ENCODE results near the gene SAPCD1.

The SAPCD1 gene

DNA sequence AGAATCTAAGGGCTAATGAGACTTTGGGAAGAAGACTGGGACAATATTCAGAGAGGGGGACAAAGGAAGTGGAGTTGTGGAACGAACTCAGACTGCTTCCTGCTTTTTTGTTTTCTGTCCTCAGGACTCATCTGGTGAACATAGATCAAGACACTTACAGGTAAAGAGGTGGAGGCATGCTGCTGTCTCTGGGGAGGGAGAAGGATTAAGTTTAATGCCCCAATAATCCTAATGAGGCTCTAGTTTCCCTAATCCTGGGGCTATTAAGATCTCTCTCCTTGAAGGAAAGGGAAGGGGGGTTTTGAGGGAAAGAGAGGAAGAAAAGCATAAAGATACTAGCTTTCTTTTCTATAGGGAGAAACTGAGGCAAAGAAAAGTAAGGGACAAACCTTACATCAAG is 18.0 kb upstream of the SAPCD1 start:
- DNase-seq (ENCODE audit: insufficient read length, low spot score), result no peak
- no peak for FAIRE-seq

GRCh38 chr6:31749301-31750036 is 13.0 kb upstream of the SAPCD1 start:
- DNase-seq (ENCODE audit: insufficient read length, low spot score) (no peak), FAIRE-seq (no peak)

DNA sequence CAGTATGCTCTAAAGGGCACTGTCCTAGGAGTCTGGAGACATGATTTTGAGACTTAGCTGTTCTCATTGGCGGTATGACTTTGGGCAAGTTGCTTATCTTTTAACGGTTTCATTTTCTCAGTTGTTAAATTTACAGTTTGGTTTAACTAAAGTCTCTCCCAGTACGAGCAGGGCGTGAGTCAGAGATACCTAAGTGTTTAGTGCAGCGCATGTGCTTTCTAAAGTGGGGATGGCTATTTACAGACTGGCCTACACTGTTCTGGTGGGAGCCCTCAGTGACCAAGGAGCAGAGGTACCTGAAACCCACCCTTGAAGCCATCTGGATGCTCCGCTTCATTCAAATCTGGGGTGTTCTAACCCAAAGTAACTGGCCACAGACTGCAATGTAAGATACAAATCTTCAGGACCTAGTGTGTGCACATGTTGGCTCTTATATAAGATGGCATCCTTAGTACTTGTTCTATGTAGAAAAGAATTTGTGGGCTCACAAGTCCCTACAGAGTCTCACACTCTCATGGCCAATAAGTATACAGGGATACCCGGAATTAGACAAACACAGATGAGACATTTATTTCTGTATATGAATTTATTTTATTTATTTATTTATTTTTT is 11.9 kb upstream of the SAPCD1 start:
- DNase-seq (ENCODE audit: insufficient read length, low spot score), result no peak
- no peak for FAIRE-seq

DNA sequence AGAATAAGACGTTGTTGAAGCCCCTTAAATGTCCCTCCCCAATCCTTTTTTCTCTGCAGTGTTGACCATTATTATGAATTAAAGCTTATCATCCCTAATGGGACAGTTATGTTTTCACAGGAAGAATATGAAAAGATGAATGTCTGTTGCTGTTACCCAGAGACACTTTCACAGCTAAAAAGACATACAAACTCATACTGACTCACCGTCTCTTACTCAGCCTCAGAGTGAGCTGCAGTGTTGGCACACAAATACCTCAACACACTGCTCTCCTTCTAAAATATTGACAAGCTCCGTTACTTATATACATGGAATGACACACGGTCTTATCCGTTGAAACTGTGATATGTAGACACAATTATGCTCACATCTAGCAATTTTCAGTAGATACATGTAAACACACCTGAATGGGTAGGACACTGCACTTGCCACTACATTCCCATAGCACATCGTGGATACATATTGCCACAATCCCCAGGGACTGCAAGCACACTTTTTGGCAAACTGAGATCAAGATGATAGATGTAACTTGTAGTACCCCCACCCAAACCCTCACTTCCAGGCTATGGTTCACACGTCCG is 9.6 kb upstream of the SAPCD1 start:
- DNase-seq (ENCODE audit: insufficient read length, low spot score), result no peak

DNA sequence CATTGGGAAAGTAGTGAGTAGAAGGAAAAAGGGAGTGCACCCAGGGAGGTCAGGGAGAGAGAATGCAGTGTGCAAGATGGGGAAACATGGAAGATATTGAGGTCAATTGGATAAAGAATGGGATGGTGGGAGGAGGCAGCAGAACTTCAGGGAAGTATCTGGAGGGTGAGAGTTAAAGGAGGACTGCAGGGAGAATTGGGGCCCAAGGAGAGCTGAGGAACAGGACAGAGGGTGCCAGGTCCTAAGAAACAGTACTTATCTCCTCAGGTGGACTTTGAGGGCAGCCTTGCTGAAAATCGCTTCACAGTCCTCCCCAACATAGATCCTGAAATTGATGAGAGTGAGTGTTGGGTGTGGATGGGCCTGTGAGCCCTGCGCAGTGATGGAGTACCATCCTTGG is 4.2 kb upstream of the SAPCD1 start:
- DNase-seq (ENCODE audit: insufficient read length, low spot score) (no peak), FAIRE-seq (no peak)

More for the DNA sequence above, 9.6 kb upstream of the SAPCD1 start:
- no peak for FAIRE-seq

DNA sequence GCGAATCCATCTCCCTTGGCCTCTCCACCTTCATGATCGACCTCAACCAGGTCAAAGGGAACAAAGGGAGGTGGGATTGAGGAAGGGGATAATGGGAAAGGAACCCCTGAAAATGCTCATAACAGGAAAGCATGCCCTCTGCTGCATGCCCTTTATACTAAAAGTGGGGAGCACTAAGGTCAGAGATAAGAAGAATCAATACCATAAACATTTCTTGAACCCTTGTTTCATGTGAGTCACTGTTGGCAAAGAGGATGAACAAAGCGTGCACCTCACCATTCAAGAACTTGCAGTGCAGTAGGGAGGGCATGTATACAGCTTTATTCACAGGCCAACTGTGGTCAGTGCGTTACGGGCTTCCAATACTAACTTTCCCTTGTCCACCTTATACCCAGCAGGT is 1.7 kb upstream of the SAPCD1 start:
- DNase-seq (ENCODE audit: insufficient read length, low spot score) (no peak), FAIRE-seq (no peak)

GRCh38 chr6:31761343-31761742 is 1.1 kb upstream of the SAPCD1 start:
- FAIRE-seq, result no peak
- DNase-seq (ENCODE audit: insufficient read length, low spot score), result no peak

- DNase-seq (ENCODE audit: insufficient read length, low spot score) (no peak), FAIRE-seq (no peak)
These were observed 592 bp downstream of the SAPCD1 start for GRCh38 chr6:31762878-31763618.

GRCh38 chr6:31763619-31763940 is 1.1 kb downstream of the SAPCD1 start:
- DNase-seq (ENCODE audit: insufficient read length, low spot score) (no peak), FAIRE-seq (no peak)

GRCh38 chr6:31764198-31764597 is 1.7 kb downstream of the SAPCD1 start:
- no peak for DNase-seq (ENCODE audit: insufficient read length, low spot score)
- FAIRE-seq, result no peak

- DNase-seq (ENCODE audit: insufficient read length, low spot score) (no peak), FAIRE-seq (no peak)
These were observed 3.1 kb downstream of the SAPCD1 start for GRCh38 chr6:31765559-31765909.

DNA sequence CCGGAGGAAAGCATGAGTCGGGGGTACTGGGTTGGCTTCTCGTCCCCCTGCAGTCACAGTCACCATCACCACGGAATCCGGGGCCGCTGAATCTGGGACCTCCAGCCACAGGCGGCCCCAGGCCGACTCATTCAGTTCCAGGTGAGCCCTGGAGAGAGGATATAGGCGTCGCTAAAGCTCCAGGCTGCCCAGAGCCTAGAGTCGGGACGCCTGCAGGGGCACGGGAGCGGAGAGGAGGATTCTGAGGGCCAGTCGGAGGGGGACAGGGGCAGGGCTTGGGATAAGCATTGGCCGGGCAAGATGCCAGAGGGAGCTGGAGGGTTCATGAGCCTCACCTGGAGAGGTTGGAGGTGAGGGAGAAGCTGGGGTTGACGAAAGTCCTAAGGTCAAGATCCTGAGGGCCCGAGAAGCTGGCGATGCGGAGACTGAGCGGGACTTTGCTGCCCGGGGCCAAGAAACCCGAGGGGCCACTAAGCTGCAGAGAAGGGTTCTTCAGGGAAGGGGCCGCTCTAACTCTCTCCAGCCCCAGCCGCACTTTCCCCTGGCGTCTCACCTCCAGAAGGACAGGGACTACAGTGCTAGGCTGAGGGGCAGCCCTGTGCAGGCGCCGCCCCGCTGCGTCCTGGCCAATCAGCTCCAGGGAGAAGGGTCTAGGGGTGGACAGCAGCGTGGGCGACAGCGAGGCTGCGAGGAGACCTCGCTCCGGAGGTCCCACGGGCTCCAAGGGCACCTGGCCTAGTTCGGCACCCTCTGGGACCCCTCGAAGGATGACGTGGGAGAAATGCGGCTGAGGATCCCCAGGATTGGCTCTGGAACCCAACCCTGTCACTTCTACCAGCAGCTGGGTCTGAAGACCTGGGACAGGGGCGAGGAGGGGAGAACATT is 3.7 kb downstream of the SAPCD1 start:
- DNase-seq (ENCODE audit: insufficient read length, low spot score), result no peak
- FAIRE-seq, result no peak

DNA sequence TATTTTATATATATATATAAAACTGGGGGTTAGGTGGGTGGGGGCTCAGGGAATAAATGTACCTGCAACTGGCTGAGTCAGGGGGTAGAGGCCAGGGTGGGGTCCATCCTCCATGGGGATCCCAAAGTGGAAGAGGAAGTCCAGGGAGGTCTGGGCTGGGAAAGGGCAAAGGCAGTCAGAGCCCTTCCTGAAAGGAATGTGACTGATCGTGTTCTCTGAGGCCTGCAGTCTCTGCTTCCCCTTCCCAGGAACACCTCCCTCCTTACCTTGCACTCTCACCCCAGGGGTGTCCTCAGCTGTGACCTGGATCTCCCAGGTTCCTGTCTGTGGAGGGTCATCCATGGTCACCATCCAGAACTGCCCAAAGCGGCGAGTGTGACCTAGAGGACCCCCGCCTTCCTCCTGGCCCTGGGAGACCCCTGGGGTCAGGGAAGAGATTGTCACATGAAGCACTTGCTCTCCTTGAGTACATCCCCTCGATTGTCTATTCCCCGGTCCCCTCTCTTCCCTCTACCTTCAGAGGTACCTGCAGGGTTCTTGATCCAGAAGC is 4.7 kb downstream of the SAPCD1 start:
- FAIRE-seq (no peak), DNase-seq (ENCODE audit: insufficient read length, low spot score) (no peak)

GRCh38 chr6:31768363-31769257 is 6.2 kb downstream of the SAPCD1 start:
- DNase-seq (ENCODE audit: insufficient read length, low spot score) (no peak), FAIRE-seq (no peak)

- DNase-seq (ENCODE audit: insufficient read length, low spot score) (peak; percentile 85), FAIRE-seq (peak; percentile 62)
These were observed 7.4 kb downstream of the SAPCD1 start for GRCh38 chr6:31769684-31770371.

DNA sequence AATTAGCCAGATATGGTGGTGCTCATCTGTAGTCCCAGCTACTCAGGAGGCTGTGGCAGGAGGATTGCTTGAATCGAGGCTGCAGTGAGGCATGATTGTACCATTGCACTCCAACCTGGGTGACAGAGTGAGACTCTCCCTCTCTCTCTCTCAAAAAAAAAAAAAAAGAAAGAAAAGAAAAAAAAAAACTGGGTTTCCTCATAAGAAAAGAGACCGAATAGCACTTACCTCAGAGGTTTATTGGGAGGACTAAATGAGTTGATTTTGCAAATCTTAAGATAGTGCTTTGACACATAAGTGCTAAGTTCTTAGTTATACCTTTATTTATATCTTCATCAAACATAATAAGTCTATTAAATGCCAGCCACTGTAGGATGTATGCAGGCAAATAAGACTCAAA is 8.4 kb downstream of the SAPCD1 start:
- DNase-seq (ENCODE audit: insufficient read length, low spot score) (no peak), FAIRE-seq (no peak)

DNA sequence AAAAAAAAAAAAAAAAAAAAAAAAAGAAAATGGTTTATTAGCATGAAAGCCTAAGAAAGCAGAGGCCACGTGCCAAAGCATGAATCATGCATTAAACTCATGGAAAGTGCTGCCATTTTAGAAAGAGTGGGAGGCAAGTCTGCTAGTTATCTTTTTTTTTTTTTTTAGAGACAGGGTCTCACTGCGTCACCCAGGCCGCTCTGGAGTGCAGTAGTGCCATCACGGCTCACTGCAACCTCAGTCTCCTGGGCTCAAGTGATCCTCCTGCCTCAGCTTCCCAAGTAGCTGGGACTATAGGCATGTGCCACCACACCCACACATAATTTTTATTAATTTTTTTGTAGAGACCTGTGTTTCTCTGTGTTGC is 9.5 kb downstream of the SAPCD1 start:
- DNase-seq (ENCODE audit: insufficient read length, low spot score) (no peak), FAIRE-seq (no peak)

- no peak for FAIRE-seq
These were observed 12.7 kb downstream of the SAPCD1 start for GRCh38 chr6:31775184-31775583.

More at GRCh38 chr6:31775184-31775583, 12.7 kb downstream of the SAPCD1 start:
- DNase-seq (ENCODE audit: insufficient read length, low spot score), result no peak

Data from GM19239 (cell line).